Hematopoietic multipotent progenitor cell (in vitro differentiated cells): ENCODE data around the gene TSPEAR. TPM values are rescaled to one million over a fixed set of nuclear protein-coding genes. Genes with fewer than 3 reads are reported as not detected.

Experiments
- DNase-seq, 3 donors: peaks; one replicate each; pipeline ENCODE4 v3.0.0-alpha.2; 2011 to 2015; ENCODE audit warnings: low read depth in 2 of 3, low spot score in 2 of 3
- total RNA-seq: library from RNA; depleted of rRNA; stranded (reverse); fragments of >200 nt; gene quantifications from one replicate; pipeline ENCODE4 v1.2.3, GENCODE V29; 2012

The TSPEAR gene
- total RNA-seq, 1 donor = not detected

DNA sequence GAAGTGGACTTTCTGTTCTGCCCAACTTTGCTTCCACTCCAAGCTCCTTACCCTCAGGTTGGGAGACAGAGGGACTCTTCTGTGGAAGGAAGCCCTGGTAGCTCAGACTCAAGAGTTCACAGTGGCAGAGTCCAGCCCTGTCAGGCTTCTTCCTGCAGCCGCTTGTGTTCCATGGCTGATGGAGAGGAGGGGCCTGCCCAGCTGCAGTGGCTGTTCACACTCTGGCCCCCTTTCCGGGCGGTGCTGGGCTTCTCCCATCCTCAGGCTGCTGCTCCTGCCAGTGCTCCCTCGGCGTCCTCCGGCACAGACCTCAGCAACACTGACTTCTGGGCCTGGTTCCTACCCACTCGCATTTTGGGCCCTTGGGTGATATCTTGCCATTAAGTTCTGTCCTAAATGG is 175.4 kb downstream of the TSPEAR start:
- no peak for DNase-seq

DNA sequence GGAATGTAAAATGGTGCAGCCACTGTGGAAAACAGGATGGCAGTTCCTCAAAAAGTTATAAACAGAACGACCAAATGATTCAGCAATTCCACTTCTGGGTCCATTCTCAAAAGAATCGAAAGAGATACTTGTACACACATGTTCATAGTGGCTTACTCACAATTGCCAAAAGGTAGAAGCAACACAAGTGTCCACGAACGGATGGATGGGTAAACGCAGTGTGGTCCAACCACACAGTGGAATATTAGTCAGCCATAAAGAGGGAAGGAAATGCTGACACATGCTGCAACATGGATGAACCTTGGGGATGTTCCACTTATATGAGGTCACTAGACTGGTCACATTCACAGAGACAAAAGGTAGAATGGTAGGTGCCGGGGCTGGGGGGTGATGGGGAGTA is 176.7 kb downstream of the TSPEAR start:
- no peak for DNase-seq

DNA sequence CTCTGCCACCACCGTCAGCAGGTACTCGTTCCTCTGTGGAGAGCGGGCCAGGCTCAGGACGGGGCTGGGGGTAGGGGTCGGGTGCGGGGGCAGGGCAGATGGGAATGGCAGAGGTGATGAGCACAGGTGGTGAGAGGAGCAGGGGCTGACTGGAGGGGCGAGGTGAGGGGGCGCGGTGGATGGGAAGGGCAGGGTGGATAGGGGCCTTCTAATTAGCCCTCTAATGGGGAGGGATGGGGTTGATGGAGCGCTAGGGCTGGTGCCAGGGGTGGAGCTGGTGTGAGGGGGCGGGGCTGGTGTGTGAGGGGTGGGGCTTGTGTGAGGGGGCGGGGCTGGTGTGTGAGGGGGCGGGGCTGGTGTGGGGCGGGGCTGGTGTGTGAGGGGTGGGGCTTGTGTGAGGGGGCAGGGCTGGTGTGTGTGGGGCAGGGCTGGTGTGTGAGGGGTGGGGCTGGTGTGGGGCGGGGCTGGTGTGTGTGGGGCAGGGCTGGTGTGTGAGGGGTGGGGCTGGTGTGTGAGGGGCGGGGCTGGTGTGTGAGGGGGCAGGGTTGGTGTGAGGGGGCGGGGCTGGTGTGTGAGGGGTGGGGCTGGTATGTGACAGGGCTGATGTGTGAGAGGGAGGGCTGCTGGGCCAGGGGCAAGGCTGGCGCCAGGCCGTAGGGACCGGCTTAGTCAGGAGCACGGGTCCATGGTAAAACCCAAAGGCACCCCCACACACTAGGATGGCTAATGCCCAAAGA is 177.3 kb downstream of the TSPEAR start:
- no peak for DNase-seq

DNA sequence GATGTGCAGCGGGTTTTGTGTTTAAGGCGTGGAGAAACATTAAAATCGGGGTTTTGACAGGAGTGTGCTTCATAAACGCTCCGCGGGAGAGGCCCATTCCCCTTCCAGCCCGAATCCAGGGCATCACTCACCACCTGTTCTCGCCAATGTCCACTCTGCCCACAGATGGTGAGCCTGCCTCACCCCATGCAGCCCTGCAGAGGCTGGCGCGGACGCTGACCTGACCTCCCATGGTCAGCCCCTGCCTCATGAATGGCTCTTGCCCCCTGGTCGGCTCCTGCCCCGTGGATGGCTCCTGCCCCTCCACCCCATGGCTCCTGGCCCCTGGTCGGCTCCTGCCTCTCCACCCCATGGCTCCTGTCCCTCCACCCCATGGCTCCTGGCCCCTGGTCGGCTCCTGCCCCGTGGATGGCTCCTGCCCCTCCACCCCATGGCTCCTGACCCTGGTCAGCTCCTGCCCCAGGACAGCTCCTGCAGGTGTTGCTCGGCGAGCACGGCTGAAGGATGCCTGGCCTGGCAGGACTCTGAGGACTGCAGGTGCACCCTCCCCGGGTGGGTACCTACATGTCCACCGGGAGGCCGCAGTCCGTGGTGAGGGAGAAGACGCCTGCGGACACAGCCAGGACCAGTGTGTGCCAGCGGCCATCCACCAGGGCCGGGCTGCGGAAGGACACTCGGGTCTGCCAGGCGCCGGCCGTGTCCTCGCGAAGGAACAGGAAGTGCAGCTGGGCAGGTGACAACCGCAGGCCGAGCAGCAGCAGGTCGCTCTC is 178.1 kb downstream of the TSPEAR start:
- no peak for DNase-seq

DNA sequence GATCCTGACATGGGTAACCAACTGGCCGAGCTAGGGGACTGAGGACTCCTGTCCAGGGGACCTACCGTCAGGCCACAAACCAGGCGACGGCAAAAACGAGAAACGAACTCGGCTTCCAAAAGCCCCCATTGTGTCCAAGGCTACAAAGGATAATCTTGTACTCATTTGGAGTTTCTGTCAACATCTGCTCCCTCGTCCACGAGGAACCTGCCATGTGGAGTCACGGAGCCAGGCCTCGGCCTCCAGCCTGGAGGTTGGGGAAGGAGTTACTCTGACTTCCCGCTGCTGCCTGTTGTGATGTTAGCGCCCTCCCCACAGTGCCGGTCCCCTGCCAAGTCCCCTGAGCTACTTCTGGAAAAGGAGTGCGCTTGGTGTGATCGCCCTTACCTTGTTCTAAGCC is 178.7 kb downstream of the TSPEAR start:
- DNase-seq = no peak

DNA sequence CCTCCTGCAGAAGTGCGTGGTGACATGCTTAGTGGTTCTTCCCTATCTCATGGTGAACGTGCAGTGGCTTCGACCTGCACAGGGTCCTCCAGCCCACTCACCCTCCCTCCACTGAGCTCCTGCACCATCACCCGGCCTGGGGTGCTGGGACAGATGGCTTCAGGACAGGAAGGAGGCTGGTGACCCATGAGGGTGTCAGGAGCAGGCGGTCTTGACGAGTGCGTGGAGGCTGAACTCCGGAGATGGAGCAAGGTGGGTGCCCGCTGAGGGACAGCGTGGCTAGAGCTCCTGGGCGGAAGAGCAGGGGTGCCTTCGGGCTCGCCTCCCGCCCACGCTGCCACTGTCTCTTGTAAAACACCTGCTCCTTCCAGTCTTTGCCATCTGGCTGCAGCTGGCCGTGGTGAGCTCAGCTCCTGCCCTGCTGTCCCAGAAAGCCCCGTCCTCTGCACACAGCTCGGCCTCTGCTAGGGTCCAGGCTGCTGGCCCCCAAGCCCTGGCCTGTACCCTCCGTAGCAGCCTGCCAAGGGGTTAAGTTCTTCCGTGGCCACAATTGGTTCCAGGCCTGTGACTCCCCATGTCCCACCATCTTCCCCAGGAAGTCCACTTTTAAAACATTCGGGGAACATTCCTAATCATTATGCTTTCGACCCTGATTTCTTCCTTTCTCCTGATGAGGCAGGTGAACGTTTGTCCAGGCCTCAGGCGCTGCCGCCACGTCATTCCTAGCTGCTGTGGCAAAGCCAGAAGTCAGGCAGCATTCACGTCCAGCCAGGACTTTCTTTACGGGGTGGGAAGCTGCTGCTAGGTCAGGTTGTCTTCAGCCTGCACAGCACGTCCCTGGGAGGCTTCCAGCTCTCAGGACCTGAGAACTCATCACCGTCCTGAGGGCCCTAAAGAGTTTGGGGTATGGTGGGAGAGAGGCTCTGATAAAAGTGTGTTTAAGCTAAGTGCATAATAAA is 179.5 kb downstream of the TSPEAR start:
- DNase-seq = no peak

DNA sequence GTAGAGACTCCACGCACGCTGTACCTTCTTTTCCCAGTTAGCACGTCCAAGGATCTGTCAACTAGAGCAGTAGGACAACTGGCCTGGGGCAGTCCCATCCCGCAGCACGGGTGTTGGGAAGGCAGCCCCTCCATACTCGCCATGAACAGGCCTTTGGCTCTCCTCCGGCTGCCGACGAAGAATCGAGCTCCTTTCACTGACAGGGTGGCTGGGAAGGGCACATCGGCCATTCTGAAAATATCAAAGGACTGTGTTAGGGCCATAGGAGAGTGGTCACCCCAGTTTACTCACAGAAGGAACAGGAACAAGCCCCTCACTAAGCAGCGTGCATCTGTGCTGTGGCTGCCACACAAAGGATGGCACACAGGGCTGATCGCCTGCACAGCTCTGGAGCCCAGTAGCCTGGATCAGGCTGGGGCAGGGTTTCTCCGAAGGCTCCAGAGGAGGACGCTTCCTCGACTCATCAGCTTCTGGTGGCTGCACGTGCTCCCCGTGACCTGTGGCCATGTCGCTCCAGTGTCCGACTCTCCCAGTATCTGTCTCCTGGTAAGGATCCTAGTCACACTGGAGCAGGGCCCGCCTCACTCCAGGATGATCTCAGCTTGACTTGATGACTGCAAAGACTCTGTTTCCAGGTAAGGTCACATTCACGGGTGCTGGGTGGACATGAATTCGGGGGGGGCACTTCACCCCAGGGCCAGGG is 180.3 kb downstream of the TSPEAR start:
- no peak for DNase-seq

DNA sequence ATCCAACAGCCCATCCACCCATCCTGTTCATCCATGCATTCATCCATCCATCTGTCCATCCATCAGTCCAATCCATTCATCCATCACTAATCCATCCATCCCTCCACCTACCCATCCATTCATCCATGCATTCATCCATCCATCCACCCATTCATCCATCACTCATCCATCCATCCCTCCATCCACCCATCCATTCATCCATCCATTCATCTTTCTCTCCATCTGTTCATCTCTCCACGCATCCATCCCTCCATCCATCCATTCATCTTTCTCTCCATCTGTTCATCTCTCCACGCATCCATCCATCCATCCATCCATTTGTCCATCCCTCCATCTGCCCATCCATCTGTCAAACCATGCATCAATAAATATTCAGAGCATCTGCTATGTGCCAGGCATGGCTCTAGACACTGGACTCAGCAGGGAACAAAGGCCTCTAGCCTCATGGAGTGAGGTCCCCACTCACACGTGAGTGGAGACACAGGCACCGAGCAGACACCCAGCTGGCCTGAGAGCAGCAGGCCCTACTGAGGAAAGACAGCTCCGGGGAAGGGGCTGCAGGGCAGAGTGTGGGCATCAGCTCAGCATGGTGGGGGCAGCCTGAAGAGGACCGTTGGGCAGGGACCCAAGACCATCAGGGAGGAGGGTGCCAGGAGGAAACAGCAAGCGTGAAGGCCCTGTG is 181.0 kb downstream of the TSPEAR start:
- DNase-seq = no peak

DNA sequence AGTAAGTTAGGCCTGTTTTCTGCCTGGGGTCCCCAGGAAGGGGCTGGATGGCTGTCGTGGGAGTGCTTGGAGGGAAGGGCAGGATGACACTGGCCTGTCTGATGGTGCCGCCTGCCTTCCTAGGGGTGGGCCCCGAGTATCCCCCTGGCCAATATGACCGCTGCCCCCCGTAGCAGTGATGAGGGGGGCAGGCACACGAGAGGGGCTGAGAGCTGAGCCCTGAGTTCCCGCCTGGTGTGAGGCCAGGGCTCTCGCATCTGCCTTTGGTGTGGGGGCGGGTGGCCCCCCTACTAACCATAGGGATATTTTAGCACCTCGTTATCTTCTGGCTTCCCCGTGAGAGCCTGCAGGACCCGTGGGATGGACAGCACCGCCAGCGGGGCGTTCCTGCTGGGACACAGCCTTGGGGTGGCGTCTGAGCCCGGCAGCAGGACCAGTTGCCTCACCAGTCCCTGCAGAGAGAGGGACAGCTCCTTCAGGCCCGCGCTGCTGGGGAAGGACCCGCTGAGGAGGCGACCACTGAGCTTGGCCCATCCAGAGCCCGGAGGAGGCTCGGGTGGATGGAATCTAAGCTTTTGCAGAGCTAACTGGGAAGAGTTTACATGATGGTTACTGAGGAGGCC is 181.8 kb downstream of the TSPEAR start:
- no peak for DNase-seq

DNA sequence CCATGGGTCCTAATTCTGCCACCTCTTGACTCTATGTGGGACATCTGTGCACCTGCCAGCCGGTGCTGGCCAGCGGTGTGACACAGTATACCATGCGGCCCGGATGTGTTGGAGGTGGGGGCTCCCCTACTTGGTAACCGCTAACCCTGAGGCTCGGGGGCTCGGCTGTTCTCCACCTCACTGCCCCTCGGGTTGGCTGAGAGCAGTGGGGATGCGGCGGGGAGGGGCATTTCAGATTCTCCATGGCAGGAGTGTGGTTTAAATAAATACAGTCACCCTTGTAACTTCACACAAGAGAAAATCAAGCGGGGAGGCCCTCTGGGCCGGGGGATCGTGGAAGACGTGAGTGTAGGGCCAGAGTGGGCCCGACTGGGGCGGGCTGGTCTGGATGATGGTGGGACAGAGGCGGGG is 182.4 kb downstream of the TSPEAR start:
- DNase-seq = no peak

DNA sequence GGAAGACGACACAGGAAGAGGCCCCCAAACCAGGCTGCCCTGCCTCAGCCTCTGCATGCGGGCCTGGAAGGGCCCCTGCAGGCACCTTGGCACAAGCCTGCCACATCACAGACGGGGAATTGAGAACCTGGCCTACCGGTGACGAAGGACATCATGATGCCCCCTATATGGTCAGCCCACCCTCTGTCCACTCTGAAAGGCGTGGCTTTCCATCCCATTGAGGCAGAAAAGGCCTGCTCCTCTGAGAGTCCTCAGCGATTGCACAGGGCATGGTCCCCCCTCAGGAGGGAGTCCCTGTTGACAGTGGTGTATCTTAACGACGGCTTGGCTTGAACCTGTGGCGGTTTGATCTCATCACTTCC is 182.8 kb downstream of the TSPEAR start:
- no peak for DNase-seq

DNA sequence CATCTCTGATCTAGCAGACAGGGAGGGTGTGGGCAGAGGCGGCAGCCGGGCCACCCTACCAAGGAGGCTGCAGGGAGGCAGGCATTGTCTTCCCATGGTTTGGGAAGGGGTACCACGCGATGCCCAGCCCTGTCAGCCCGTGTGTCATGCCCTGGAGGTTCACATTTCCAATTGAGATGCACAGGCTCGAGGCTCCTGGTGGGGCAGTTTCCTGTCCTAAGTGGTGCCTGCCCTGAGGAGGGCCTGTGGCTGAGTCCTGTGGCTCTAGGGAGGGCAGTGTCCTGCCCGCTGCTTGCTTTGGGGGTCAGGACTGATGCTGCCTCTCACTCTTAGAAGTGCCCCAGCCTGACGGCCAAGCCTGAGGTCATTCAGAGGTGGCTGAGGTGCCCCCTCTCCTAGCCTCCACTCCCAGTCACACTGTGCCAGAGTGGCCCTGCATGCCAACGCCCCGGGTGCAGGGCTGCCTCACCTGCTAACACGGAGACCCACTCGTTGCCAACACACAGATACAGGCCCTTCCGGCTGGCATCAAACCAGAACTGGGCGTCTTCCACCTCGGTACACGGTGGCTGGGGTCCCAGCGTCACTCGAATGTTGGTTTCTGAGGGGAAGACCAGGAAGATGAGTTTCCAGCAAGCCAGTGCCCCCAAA is 183.3 kb downstream of the TSPEAR start:
- DNase-seq = no peak

DNA sequence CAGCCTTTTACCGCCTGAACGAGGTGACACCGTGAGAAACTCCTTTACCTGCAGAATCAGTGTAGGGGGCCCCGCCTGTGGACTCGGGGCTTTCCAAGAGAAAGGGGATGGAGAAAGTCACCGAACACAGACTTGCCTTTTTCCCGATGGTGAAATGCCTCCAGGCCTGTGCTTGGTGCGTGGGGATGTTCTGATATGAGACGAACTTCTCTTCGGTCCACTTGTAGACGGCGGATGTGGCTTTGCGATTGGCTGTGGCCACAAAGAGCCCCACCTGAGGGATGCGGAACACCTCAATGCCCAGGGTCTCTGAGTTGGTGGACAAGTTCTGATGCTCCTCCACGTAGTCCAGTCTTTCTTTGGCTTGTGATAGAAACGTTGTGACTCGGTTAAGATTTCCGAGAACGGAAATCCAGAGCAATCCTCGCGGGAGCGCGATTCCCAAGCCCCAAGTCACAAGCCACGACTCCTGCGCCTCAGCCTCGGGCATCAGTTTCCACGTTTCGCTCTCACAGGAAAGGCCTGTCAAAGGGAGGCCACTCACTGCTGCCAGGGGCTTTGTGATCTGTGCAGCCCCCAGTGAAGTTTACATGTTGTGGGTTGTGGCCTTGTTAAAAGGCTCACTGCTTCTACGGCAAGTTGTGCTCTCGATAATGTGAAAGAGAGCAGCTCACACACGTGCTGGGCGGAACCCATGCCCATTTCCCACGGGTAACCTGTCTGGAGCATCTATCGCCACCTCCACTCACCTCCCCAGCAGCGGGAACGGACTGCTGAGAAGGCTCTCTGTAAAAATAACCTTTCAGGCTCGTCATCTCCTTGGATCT is 184.0 kb downstream of the TSPEAR start:
- DNase-seq = no peak

DNA sequence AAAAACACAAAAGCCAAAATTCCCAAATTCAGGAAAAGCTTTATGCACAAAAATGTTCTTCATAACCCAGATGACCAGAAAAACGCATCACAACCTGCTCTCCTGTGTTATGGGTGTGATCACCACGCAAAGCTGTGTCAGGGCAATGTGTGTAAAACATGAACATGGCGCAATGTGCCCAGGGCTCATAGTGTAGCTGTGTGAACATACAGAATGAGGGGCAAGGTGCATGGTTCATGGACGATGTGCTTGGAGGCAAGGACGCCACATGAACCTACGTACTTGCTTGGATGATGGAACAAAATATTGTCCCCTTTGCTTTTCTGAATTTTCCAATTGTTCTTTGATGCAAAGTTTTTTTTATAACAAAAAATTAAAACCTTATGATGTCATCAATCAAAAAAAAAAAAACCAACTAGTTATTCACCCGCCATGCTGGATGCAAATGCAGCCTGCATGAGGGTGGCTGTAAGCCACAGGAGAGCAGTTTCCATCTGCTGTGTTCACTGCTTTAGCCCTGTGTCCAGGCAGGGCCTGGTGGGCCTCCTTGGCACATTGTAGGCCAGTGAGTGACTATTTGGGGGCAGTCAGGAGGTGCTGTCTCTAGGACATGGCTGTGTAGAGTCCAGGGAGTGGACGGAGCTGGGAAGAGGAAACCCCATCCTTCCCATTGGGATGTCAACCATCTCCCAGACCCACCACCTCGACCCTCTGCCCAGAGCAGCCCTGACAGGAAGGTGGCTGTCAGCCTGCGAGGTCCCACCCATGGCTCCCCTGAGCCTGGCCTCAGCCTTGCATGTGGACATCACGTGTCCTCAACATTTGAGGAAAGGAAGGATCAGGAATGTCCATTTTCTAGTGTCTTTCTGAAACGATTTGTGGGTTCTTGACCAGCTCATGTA is 185.0 kb downstream of the TSPEAR start:
- DNase-seq = no peak

DNA sequence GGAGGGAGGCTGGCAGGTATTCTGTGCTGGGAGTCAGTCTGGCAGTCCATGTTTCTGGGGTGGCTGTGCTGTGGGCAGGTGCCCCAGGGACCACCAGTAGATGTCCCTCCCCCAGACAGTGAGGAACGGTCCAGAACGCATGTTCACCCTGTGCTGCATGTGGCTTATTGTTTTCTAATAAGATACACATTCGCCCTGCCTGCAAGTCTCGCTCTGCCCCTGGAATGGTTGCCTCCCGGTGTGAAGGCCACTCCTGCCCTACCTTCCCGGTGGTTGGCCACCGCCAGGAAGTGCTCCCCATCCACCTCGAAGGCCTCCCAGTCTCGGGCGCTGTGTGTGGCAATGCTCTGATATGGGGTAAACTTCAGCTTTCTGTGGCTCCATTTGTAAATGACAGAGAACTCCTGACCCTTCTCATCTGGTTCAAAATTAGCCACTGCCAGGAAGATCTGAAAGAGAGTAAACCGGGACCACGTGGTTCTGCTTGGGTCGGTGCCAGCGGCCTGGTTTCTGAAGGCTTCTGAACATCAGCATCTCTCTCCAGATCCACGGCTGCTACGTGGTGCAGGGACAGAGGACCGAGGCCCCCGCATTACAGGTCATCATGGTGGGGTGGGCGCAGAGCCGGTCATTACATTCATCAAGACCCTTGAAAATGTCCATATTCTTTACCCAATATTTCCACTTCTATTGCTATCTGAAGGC is 185.8 kb downstream of the TSPEAR start:
- DNase-seq = no peak
